Stimulated activated CD4-positive, alpha-beta T cell treated with anti-CD3 and anti-CD28 coated beads, Interleukin-12 subunit alpha, Interleukin-12 subunit beta, amount 100 ng/mL, for 48 hours (primary cell): ENCODE data around the gene RANBP3.
"Not testable (repeated sequence)": the region's sequence is repeated elsewhere in the genome, so short reads cannot be mapped to it uniquely, and the experiment has no call there.

Experiments used
- DNase-seq, 3 donors: peaks; one replicate each; pipeline ENCODE4 v3.0.0-alpha.2; 2020; ENCODE audit warnings: low read depth in 2 of 3, low spot score in 1 of 3

Gene RANBP3

GRCh38 chr19:5889288-5889971 is 88.5 kb downstream of the RANBP3 start:
- DNase-seq: no peak

DNA sequence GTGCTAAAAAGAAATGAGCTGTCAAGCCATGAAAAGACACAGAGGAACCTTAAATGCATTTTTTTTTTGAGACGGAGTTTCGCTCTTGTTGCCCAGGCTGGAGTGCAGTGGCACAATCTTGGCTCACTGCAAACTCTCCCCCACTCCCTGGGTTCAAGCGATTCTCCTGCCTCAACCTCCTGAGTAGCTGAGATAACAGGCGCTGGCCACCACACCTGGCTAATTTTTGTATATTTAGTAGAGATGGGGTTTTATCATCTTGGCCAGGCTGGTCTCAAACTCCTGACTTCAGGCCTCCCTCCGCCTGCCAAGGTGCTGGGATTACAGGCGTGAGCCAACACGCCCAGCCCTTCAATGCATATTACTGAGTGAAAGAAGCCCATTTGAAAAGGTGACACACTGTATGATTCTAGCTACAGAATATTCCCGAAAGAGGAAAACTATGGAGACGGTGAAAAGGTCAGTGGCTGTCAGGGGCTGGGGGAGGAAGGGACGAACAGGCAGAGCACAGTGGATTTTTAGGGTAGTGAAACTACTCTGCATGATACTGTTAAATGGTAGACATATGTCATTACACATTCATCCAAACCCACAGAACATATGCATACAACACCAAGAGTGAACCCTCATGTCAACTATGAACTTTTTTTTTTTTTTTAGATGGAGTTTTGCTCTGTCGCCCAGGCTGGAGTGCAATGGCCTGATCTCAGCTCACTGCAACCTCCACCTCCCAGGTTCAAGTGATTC is 93.7 kb downstream of the RANBP3 start:
- not testable (repeated sequence) for DNase-seq

DNA sequence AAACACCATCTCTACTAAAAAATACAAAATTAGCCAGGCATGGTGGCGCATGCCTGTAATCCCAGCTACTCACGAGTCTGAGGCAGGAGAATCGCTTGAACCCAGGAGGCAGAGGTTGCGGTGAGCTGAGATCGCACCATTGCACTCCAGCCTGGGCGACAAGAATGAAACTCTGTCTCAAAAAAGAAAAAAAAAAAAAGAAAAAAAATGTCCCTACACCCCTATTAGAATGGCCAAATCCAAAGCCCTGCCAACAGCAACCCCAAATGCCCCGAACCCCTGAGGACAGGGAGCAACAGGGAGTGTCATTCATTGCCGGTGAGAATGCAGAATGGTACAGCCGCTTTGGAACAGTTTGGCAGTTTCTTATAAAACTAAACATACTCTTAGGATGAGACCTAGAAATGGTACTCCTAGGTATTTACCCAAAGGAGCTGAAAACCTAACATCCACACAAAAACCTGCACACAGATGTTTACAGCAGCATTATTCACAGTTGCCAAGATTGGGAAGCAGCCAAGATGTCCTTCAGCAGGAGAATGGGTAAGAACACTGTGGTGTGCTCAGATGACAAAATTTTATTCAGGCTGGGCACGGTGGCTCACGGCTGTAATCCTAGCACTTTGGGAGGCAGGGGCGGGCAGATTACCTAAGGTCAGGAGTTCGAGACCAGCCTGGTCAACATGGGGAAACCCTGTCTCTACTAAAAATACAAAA is 94.6 kb downstream of the RANBP3 start:
- not testable (repeated sequence) for DNase-seq

DNA sequence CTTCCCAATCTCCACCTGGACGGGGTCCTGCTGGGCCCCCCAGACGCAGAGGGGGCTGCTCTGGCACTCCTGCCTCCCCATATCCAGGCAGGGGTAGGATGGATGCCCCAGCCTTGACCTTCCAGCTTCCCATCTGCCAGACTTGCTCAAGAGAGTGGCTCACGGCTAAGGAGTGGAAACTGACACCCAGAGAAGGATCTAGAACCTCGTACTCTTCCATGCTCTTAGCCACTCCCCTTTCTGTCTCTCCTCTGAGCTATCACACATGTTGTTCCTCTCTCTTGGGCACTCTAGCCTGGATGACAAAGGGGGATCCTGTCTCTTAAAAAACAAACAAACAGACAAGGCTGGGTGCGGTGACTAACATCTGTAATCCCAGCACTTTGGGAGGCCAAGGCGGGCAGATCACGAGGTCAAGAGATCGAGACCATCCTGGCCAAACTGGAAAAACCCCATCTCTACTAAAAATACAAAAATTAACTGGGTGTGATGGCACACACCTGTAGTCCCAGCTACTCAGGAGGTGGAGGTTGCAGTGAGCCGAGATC is 95.4 kb downstream of the RANBP3 start:
- no peak for DNase-seq

GRCh38 chr19:5881543-5882299 is 96.2 kb downstream of the RANBP3 start:
- DNase-seq: no peak

DNA sequence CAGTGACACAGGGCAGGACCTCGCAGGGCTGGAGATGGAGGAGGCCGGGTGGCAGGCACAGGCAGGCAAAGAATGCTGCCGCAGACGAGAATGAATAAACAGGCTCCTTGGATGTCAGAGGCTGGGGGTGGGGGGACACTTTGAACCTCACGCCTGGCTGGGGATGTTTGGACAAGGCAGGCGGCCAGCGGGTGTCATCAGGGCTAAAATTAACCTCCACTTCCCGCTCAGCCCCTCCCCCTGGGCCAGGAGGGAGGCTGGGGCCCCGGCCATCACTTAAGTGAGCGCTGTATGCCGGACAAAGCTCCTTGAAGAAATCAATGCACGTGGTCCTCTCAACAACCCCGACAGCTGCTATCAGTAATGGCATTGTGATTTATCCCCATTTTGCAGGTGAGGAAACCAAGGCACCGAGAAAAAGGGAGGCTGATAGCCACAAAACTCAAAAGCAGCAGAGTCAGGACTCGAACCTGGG is 97.3 kb downstream of the RANBP3 start:
- DNase-seq: no peak

DNA sequence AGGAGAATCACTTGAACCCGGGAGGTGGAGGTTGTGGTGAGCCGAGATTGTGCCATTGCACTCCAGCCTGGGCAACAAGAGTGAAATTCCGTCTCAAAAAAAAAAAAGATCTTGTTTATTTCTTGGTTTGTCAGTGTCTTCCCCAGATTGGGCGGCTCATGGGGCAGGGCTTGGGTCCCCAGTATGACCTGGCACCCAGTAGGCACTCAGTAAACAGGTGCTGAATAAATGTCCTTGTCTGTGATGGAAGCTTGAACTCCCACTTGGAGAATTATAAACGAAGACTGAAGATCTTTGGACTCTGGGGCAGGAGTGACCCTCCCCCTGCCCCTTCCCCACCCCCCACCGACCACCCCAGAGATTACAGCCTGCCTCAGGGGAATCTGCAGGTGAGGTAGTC is 97.7 kb downstream of the RANBP3 start:
- no peak for DNase-seq

- no peak for DNase-seq
Measured at GRCh38 chr19:5877882-5878281, 100.1 kb downstream of the RANBP3 start.

DNA sequence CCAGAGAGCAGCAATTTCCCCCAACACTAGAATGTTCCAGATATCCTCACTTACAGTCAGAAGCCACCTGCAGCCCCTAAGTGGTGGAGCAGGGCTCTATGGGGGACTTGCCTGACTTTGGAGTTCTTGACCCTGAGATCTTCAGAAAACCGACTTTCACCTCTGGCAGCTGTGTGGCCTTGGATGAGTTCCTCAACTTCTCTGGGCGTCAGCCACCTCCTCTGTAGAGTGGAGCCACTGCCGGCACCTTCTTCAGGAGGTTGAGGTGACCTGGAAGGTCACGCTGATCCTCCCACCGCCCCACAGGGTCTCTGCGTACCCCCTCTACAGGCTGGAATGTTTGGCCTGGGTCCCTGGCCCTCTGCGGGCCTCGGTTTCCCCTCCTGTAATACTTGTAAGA is 100.5 kb downstream of the RANBP3 start:
- DNase-seq: no peak

DNA sequence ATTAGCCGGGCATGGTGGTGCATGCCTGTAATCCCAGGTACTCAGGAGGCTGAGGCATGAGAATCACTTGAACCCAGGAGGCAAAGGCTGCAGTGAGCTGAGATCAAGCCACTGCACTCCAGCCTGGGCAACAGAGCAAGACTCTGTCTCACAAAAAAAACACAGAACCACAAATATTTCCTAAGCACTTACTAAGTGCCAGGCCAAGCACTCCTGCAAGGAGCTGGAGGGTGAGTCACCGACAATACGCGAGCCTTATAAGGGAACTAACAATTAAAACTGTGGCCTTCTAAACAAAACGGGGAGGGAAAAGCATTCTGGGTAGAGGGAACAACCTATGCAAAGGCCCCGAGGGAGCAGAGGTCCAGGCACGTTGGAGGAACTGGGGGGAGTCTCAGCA is 103.4 kb downstream of the RANBP3 start:
- not testable (repeated sequence) for DNase-seq

- no peak for DNase-seq
Measured at GRCh38 chr19:5873617-5874199, 104.2 kb downstream of the RANBP3 start.

DNA sequence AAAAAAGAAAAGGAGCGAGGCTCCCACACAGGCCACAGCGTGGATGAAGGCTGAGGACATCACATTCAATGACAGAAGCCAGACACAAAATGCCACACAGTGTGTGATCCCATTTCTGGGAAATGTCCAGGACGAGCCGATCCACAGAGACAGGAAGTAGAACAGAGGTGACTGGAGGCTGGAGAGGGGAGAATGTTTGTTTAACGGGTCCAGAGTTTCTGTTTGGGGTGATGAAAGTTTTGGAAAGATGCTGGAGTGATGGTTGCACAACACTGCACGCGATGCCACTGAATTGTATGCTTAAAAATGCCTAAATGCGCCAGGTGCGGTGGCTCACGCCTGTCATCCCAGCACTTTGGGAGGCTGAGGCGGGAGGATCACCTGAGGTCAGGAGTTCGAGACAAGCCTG is 107.0 kb downstream of the RANBP3 start:
- DNase-seq: no peak

DNA sequence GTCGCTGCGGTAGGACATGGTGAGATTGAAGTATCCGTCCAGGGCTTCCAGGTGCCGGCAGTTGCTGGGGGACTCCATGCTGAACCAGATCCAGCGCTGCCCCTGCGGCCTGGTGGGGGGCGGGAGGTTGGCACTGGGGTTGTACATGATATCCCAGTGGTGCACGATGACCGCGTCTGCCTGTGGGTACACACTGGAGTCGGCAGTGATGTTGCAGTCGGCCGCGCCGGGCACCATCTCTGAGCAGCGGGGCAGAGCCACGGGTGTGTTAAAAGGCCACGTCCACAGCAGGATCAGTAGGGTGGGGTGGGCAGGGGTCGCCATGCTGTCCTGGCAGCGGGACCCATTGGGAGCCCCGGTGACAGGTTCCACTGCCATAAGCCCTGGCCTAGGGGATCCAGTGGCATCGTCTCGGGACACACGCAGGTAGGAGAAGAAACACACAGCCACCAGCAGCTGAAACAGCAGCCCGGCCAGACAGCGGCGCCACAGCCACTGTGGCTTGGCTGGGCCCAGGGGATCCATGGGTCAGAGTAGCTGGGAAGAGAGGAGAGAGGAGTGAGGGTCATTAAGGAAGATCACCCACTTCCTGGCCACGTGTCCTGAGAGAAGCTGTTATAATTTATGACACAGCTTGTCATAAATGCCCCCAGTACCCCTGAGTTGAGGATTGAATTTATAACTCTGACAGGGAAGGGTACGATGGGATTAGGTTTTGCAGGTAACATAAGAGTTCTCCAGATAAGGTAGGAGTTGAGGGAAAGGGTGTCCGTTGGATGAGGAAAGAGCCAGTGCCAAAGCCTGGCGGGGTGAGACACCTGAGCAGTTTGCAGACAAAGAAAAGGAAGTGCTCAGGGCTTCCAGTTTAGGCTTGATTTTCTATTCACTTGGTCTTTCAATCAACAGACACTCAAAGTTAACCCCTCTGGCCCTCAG is 110.5 kb downstream of the RANBP3 start:
- no peak for DNase-seq
